Kidney (tissue), 14 donors: ENCODE data around the gene CMYA5. TPM values are rescaled to one million over a fixed set of nuclear protein-coding genes. Genes with fewer than 3 reads are reported as not detected.

Experiments
- DNase-seq, 5 donors: peaks; one replicate each; pipeline ENCODE4 v3.0.0-alpha.2; 2013 to 2020
- FAIRE-seq: peaks from 2 replicates; lab custom pipeline; 2012; peaks lifted over from hg19 to GRCh38; lab: Jason Lieb, UNC
- H3K27ac ChIP-seq, 2 donors: one replicate each; pipeline ENCODE4 v1.7.0; 2013; ENCODE audit warnings: low read depth in 2 of 2, low read length in 2 of 2, inconsistent platforms in 1 of 2
- H3K27me3 ChIP-seq: one replicate; pipeline ENCODE4 v1.7.1; 2013; ENCODE audit warnings: low read length, inconsistent platforms; ENCODE audit not compliant: control insufficient read depth, insufficient read depth
- H3K36me3 ChIP-seq, 3 donors: one replicate each; pipeline versions ENCODE4 v1.7.0 to v1.7.1; 2013; ENCODE audit warnings: low read length in 3 of 3, control low read depth in 1 of 3, inconsistent platforms in 1 of 3; ENCODE audit not compliant: insufficient read depth in 3 of 3, control insufficient read depth in 2 of 3
- H3K4me1 ChIP-seq, 3 donors: one replicate each; pipeline versions ENCODE4 v1.7.0 to v1.7.1; 2013; ENCODE audit warnings: low read length in 3 of 3, inconsistent platforms in 1 of 3, low read depth in 1 of 3; ENCODE audit not compliant: control insufficient read depth in 2 of 3, insufficient read depth in 2 of 3
- H3K4me3 ChIP-seq, 3 donors: one replicate each; pipeline versions ENCODE4 v1.7.0 to v1.8.1; 2013; ENCODE audit warnings: low read length in 3 of 3, control low read depth in 1 of 3, inconsistent platforms in 1 of 3
- H3K9ac ChIP-seq, 3 donors: one replicate each; pipeline versions ENCODE4 v1.7.0 to v1.7.1; 2013; ENCODE audit warnings: low read length in 3 of 3, control low read depth in 1 of 3, inconsistent platforms in 1 of 3
- H3K9me3 ChIP-seq, 3 donors: one replicate each; pipeline versions ENCODE4 v1.7.0 to v1.7.1; 2013; ENCODE audit warnings: low read length in 3 of 3, control low read depth in 1 of 3, inconsistent platforms in 1 of 3; ENCODE audit not compliant: control insufficient read depth in 2 of 3, insufficient read depth in 1 of 3
- CTCF ChIP-seq: IDR thresholded peaks from 3 replicates; pipeline ENCODE4 v1.5.1; 2012; ENCODE audit warnings: mild to moderate bottlenecking, moderate library complexity, borderline replicate concordance; ENCODE audit not compliant: insufficient read depth; ENCODE audit errors: extremely low read depth
- intact Hi-C: fragments of 100-400 bp; cut with DNase I; formaldehyde crosslinking; loops from one replicate; pipeline ENCODE4 v1.11.1; 2022
- polyA plus RNA-seq: library from polyadenylated mRNA; stranded (reverse); fragments of 350-450 nt; fragmentation: Illumina TruSeq; extraction: RNeasy Lipid Tissue Mini Kit (QIAGEN cat#74804); gene quantifications from one replicate; pipeline ENCODE4 v1.2.3, GENCODE V29; 2014; ENCODE audit warnings: low read depth, low replicate concordance; ENCODE audit not compliant: insufficient read depth
- total RNA-seq: library from RNA; stranded (reverse); fragmentation: NEBNext Ultra II Directional; extraction: Animal tissue kit (Norgen Biotek cat#: 25700); gene quantifications from one replicate; pipeline ENCODE4 v1.2.1, GENCODE V29; 2021
- donor health status: control.
- donor health status: control.
- donor health status: control.
- donor health status: control.
- donor health status: control.
- donor health status: DM: yes; HTN: yes; CAD: no.
- donor health status: Normal renal cell carcinoma (clear cell type).

CMYA5 gene
- total and polyA plus RNA-seq, 2 donors from 2014 or later: 6.1 to 6.5 TPM

GRCh38 chr5:79825802-79826201 is 136.2 kb downstream of the CMYA5 start:
- Histone ChIP-seq H3K9me3 (no peaks in the 10 kb centered on the region), H3K9ac (no peak overlapping the region), H3K27me3 (no peaks in the 10 kb centered on the region), H3K27ac (no peak overlapping the region), H3K36me3 (no peaks in the 10 kb centered on the region), H3K4me3 (no peak overlapping the region), H3K4me1 (no peaks in the 10 kb centered on the region)
- no peak for TF ChIP-seq CTCF
- FAIRE-seq (no peak), DNase-seq (no peak)
- intact Hi-C loops: no loop called here

- Histone ChIP-seq H3K36me3 (no peaks in the 10 kb centered on the region), H3K9me3 (no peaks in the 10 kb centered on the region), H3K9ac (no peak overlapping the region), H3K27me3 (no peaks in the 10 kb centered on the region), H3K4me1 (no peaks in the 10 kb centered on the region), H3K4me3 (no peak overlapping the region), H3K27ac (no peak overlapping the region)
- TF ChIP-seq CTCF: no peak
- FAIRE-seq (no peak), DNase-seq (no peak)
- intact Hi-C loops: no loop called here
Observed at GRCh38 chr5:79827159-79827629, 137.6 kb downstream of the CMYA5 start.

GRCh38 chr5:79829260-79829659 is 139.6 kb downstream of the CMYA5 start:
- no peak overlapping the region for H3K27ac ChIP-seq
- no peaks in the 10 kb centered on the region for H3K36me3 ChIP-seq
- FAIRE-seq (no peak), DNase-seq (no peak)
- no peaks in the 10 kb centered on the region for H3K27me3 ChIP-seq
- intact Hi-C loops: no loop called here
- no peaks in the 10 kb centered on the region for H3K9me3 ChIP-seq
- H3K9ac ChIP-seq: no peak overlapping the region
- no peak overlapping the region for H3K4me3 ChIP-seq
- peak; percentile 16 for TF ChIP-seq CTCF
- peaks cover 0 to 2% (median 0%) of the 10 kb centered on the region in 3 donors for H3K4me1 ChIP-seq
